GM12878 (cell line): ENCODE data around the gene SRGAP1. TPM values are rescaled to one million over a fixed set of nuclear protein-coding genes. Genes with fewer than 3 reads are reported as not detected.

Experiments
- ATAC-seq: fragments of 200-7000 bp; cut with Tn5 transposase; 3 replicates; pipeline ENCODE4 v1.9.1; 2020; ENCODE audit warnings: mild to moderate bottlenecking, moderate library complexity
- BruUV-seq: library from RNA; stranded (reverse); fragments of 400-500 nt; replicated peaks from 2 replicates; lab custom pipeline; 2021; lab: Mats Ljungman, UMichigan
- CTCF ChIA-PET: fragments of 300-600 bp; sonication (Branson Sonifier 250); formaldehyde crosslinking; extraction: SDS; loops from one replicate; lab custom pipeline; 2021; ENCODE audit warnings: inconsistent platforms; lab: Yijun Ruan, JAX
- POLR2A ChIA-PET: fragments of 350-600 bp; formaldehyde crosslinking; extraction: SDS; loops from one replicate; lab custom pipeline; 2021; ENCODE audit warnings: inconsistent platforms; lab: Charles Lee
- RAD21 ChIA-PET: fragments of 300-600 bp; sonication (Branson Sonifier 250); formaldehyde crosslinking; loops from one replicate; lab custom pipeline; 2023; ENCODE audit warnings: antibody characterized with exemption; ENCODE audit not compliant: unreplicated experiment; lab: Charles Lee
- SMC1A ChIA-PET: fragments of 300-600 bp; sonication (Branson Sonifier 250); formaldehyde crosslinking; loops from one replicate; lab custom pipeline; 2023; ENCODE audit not compliant: unreplicated experiment, uncharacterized antibody; lab: Charles Lee
- DNase-seq: peaks from one replicate; pipeline ENCODE4 v3.0.0-alpha.2; 2011; ENCODE audit warnings: low read depth, low spot score
- FAIRE-seq: peaks from 3 replicates; lab custom pipeline; 2011; peaks lifted over from hg19 to GRCh38; lab: Jason Lieb, UNC
- H2AFZ ChIP-seq: 2 replicates; pipeline ENCODE4 v1.6.0; 2011; ENCODE audit warnings: low read depth, low read length, control low read depth; ENCODE audit not compliant: control insufficient read depth
- H3K27ac ChIP-seq: 2 replicates; pipeline ENCODE4 v1.5.1; 2011; ENCODE audit warnings: control low read depth; ENCODE audit not compliant: control insufficient read depth, insufficient read depth
- H3K27me3 ChIP-seq, 2 experiments: replicated peaks in 1 of 2; 2 replicates each; pipeline versions ENCODE4 v1.6.0 to v1.6.1; 2011; ENCODE audit warnings: low read length in 1 of 2; ENCODE audit not compliant: control insufficient read depth in 2 of 2, insufficient read depth in 2 of 2
- H3K36me3 ChIP-seq, 2 experiments: 2 replicates each; pipeline ENCODE4 v1.5.1; 2011; ENCODE audit warnings: low read length in 1 of 2; ENCODE audit not compliant: control insufficient read depth in 2 of 2, insufficient read depth in 2 of 2
- H3K4me1 ChIP-seq: 2 replicates; pipeline ENCODE4 v1.6.1; 2011; ENCODE audit warnings: mild to moderate bottlenecking, low read length, moderate library complexity, mixed read lengths; ENCODE audit not compliant: control insufficient read depth, insufficient read depth
- H3K4me2 ChIP-seq: 2 replicates; pipeline ENCODE4 v1.6.0; 2011; ENCODE audit warnings: control low read depth; ENCODE audit not compliant: control insufficient read depth, insufficient read depth
- H3K4me3 ChIP-seq: fragments of 200-600 bp; sonication (generic); 2 replicates; pipeline ENCODE4 v1.5.1; 2016
- H3K79me2 ChIP-seq: 2 replicates; pipeline ENCODE4 v1.6.0; 2011; ENCODE audit warnings: low read length; ENCODE audit not compliant: control insufficient read depth, insufficient read depth
- H3K9ac ChIP-seq: 2 replicates; pipeline ENCODE4 v1.8.0; 2011; ENCODE audit warnings: low read length, control low read depth, mixed read lengths; ENCODE audit not compliant: control insufficient read depth, insufficient read depth
- H3K9me3 ChIP-seq: replicated peaks from 3 replicates; pipeline ENCODE4 v1.5.1; 2011; ENCODE audit warnings: mild to moderate bottlenecking, low read length; ENCODE audit not compliant: control insufficient read depth, insufficient read depth
- H4K20me1 ChIP-seq: 2 replicates; pipeline ENCODE4 v1.6.0; 2011; ENCODE audit not compliant: control insufficient read depth, insufficient read depth
- ATF2 ChIP-seq: IDR thresholded peaks from 2 replicates; pipeline ENCODE4 v1.6.1; 2012; ENCODE audit warnings: low read length, inconsistent platforms
- HDAC6 ChIP-seq: fragments of 200-600 bp; sonication (generic); IDR thresholded peaks from one replicate; pipeline ENCODE4 v1.8.0; 2017; ENCODE audit warnings: antibody characterized with exemption; ENCODE audit not compliant: unreplicated experiment
- MAX ChIP-seq: IDR thresholded peaks from 2 replicates; pipeline ENCODE4 v1.6.1; 2012; ENCODE audit warnings: low read depth, low read length, improper control_type of control experiment
- MEF2B ChIP-seq: fragments of 450-650 bp; IDR thresholded peaks from 2 replicates; pipeline ENCODE4 v1.6.1; 2018; ENCODE audit warnings: mild to moderate bottlenecking, moderate library complexity; ENCODE audit not compliant: partially characterized antibody, poor library complexity, severe bottlenecking
- MLLT1 ChIP-seq: fragments of 450-650 bp; IDR thresholded peaks from 2 replicates; pipeline ENCODE4 v1.6.1; 2016; ENCODE audit warnings: mild to moderate bottlenecking
- NFXL1 ChIP-seq: fragments of 450-650 bp; IDR thresholded peaks from 2 replicates; pipeline ENCODE4 v1.6.1; 2017; ENCODE audit warnings: antibody characterized with exemption, mild to moderate bottlenecking, borderline replicate concordance
- NR2C1 ChIP-seq: fragments of 450-650 bp; IDR thresholded peaks from 2 replicates; pipeline ENCODE4 v1.6.1; 2017; ENCODE audit warnings: antibody characterized with exemption, mild to moderate bottlenecking, moderate library complexity
- POLR2A ChIP-seq: IDR thresholded peaks from 2 replicates; pipeline ENCODE4 v1.6.1; 2011; ENCODE audit warnings: low read depth, mild to moderate bottlenecking, low read length
- SIN3A ChIP-seq: IDR thresholded peaks from 2 replicates; pipeline ENCODE4 v1.6.1; 2012; ENCODE audit warnings: low read depth, low read length, improper control_type of control experiment
- SKIL ChIP-seq: fragments of 450-650 bp; IDR thresholded peaks from 2 replicates; pipeline ENCODE4 v1.6.1; 2017; ENCODE audit warnings: mild to moderate bottlenecking, low read depth, inconsistent platforms; ENCODE audit not compliant: poor library complexity, severe bottlenecking
- SMAD1 ChIP-seq: fragments of 450-650 bp; IDR thresholded peaks from 2 replicates; pipeline ENCODE4 v1.6.1; 2018; ENCODE audit warnings: mild to moderate bottlenecking, low read depth; ENCODE audit not compliant: partially characterized antibody
- SMARCA5 ChIP-seq: fragments of 450-650 bp; IDR thresholded peaks from 2 replicates; pipeline ENCODE4 v1.6.1; 2017; ENCODE audit warnings: mild to moderate bottlenecking
- ZSCAN29 ChIP-seq: fragments of 450-650 bp; IDR thresholded peaks from 2 replicates; pipeline ENCODE4 v1.6.1; 2017; ENCODE audit warnings: mild to moderate bottlenecking, moderate library complexity
- WGBS: methylation state at CpG from one replicate; pipeline ENCODE4 v1.1.6; 2016; ENCODE audit warnings: low lambda C conversion rate; ENCODE audit not compliant: insufficient replicate concordance, insufficient coverage; ENCODE audit errors: missing lambda C conversion rate; 5-methylcytosine and 5-hydroxymethylcytosine counted together
- in situ Hi-C: fragments of 300-500 bp; cut with MboI; formaldehyde crosslinking; loops from 9 replicates; pipeline ENCODE4 v1.14.3; 2018; ENCODE audit warnings: mixed read lengths
- intact Hi-C: fragments of 100-400 bp; cut with micrococcal nuclease; formaldehyde crosslinking; loops from one replicate; pipeline ENCODE4 v1.14.2; 2022; ENCODE audit not compliant: unreplicated experiment
- polyA plus RNA-seq, 11 experiments: library from polyadenylated mRNA; depleted of rRNA in 4 of 11; unstranded in 6 of 11; stranded (reverse) in 5 of 11; fragments of >200 nt; fragmentation: Nextera tagmentation in 4 of 11; fragmentation: Illumina TruSeq in 1 of 11; extraction: Ambion mirVana in 4 of 11; extraction: Trizol in 1 of 11; gene quantifications; 1 replicate in 1 of 11; 2 replicates in 10 of 11; pipeline versions ENCODE4 v1.2.1 to v1.2.3, GENCODE V29; 2011 to 2016; ENCODE audit warnings: inconsistent platforms in 2 of 11, missing spikeins in 2 of 11, low read depth in 1 of 11
- total RNA-seq, 4 experiments: library from RNA; depleted of rRNA in 3 of 4; stranded (reverse); fragments of >200 nt in 3 of 4; fragmentation: Illumina TruSeq in 1 of 4; extraction: Trizol in 1 of 4; gene quantifications; 2 replicates each; pipeline versions ENCODE4 v1.2.1 to v1.2.3, GENCODE V29; 2013 to 2021

Gene SRGAP1
- total and polyA plus RNA-seq, 10 of the 15 experiments (the other 5 are each of a cell fraction or from before 2014, with no cell fraction given) = 0.16 to 0.85 (median 0.46) TPM

- TF ChIP-seq SKIL = no peak
- TF ChIP-seq, all 136 proteins: peak for 0
These were observed 226.0 kb downstream of the SRGAP1 start (continued) for GRCh38 chr12:64070454-64070853.

GRCh38 chr12:64072916-64073575 lies 228.5 kb downstream of the SRGAP1 start:
- no peak for FAIRE-seq
- H3K9ac ChIP-seq = no peak overlapping the region
- no peaks in the 10 kb centered on the region for H3K9me3 ChIP-seq
- H3K79me2 ChIP-seq = no peaks in the 10 kb centered on the region
- H3K4me1 ChIP-seq = no peaks in the 10 kb centered on the region
- in situ Hi-C loops (no loop called here), intact Hi-C loops (no loop called here)
- 47% methylated on average over 5 of the region's 5 CpGs for WGBS
- no peaks in the 10 kb centered on the region for H3K27me3 ChIP-seq
- no peak for ATAC-seq
- no peak for DNase-seq
- no peak overlapping the region for H3K4me3 ChIP-seq
- SMC1A ChIA-PET = no interaction called here
- POLR2A ChIA-PET = no interaction called here
- no peak overlapping the region for H3K27ac ChIP-seq
- no peak overlapping the region for H3K4me2 ChIP-seq
- no peaks in the 10 kb centered on the region for H4K20me1 ChIP-seq
- no TSS peak for BruUV-seq
- RAD21 ChIA-PET = no interaction called here
- no peaks in the 10 kb centered on the region for H3K36me3 ChIP-seq
- CTCF ChIA-PET = no interaction called here
- H2AFZ ChIP-seq = no peak overlapping the region
- TF ChIP-seq SMAD1 = no peak
- TF ChIP-seq POLR2A = no peak
- TF ChIP-seq MAX = no peak
- TF ChIP-seq MEF2B = no peak
- TF ChIP-seq HDAC6 = no peak
- TF ChIP-seq NR2C1 = no peak
- TF ChIP-seq SIN3A = no peak
- TF ChIP-seq SMARCA5 = no peak
- no peak for TF ChIP-seq ZSCAN29
- TF ChIP-seq MLLT1 = no peak
- TF ChIP-seq ATF2 = no peak
- no peak for TF ChIP-seq NFXL1
- TF ChIP-seq, all 136 proteins: peak for 0
